Peyer's patch (tissue), 4 donors: ENCODE results near the gene BIN1.

Experiments
- CTCF ChIP-seq, 6 experiments: fragments of 450-650 bp in 4 of 6; fragments of 200-600 bp in 2 of 6; sonication (generic) in 1 of 6; IDR thresholded peaks; one replicate each; pipeline ENCODE4 v1.5.1; 2017 to 2019; ENCODE audit warnings: antibody characterized with exemption in 6 of 6, mild to moderate bottlenecking in 3 of 6, moderate library complexity in 1 of 6
- POLR2A ChIP-seq, 2 donors: fragments of 450-650 bp; IDR thresholded peaks; one replicate each; pipeline ENCODE4 v1.5.1; 2017; ENCODE audit warnings: antibody characterized with exemption in 2 of 2, mild to moderate bottlenecking in 2 of 2, moderate library complexity in 2 of 2

DNA sequence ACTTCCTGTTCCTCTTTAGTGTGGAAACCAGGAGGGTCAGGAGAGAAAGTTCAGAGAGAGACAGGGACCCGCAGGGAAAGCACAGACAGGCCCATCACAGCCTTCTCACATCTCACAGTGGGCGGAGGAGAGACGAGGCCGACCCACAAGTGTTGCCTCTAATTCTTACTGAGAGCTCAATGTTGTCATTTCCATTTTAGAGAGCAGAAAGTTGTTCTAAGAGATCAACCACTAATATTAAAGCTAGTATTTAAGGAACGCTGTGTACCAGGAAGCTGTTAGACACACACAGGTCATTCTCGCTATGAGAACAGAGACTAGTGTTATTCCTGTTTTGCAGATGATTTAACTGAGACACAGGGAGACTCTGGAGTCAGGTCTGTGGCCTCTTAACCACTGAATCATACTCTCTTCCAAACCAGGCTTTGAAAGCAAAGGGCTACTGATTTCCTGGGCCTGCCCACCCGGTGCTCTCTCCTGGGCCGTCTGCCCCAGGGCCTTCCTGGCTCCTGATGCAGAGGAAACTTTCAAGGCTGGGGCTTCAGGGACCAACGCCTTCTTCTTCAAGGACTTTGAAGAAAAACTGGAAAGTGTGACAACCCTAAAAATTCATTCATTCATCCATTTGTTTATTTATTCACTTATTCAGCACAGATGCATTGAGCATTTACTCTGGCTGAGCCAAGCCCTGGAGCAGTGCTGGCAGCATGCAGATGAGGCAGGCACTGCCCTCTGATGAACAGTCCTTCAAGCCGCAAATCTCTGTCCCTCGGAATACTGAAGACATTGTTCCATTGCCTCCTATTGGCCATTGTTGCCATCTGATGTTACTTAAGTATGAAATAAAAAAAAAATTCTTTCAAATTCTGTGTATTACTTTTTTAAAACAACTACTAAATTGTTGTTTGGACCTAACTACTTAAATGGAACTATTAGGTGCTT, 37.2 kb upstream of the BIN1 start:
- TF ChIP-seq CTCF (IDR thresholded peaks at IDR 0.05) (peak in 4 of 6 experiments; percentile 4 to 35 (median 15)), POLR2A (IDR thresholded peaks at IDR 0.05) (no peak)
